ENCODE measurements around the gene STAT6. TPM values are rescaled to one million over a fixed set of nuclear protein-coding genes. Genes with fewer than 3 reads are reported as not detected.
A peak's percentile ranks its signal among the peaks of the same experiment; 100 is the strongest.
"Not testable (repeated sequence)": the region's sequence is repeated elsewhere in the genome, so short reads cannot be mapped to it uniquely, and the experiment has no call there.

STAT6 gene
- total RNA-seq, 1 donor, result 81.6 TPM

DNA sequence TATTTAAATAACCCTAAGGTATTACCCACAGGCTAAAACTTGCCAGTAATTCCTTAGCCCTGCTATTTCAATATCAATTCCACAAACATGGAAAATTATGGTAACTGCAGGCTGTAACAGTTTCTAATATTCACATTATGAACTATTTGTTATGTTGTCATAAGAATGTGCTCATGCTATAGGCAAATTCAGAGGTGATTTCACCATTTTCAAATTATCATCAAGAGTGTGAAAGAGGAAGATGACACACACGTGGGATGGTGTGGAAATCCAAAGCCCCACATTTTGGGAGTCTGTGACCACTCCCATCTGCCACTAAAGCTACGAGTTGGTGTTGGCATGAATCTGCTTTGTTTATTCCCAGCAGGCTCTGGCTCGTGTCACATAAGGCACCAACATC is 55.3 kb downstream of the STAT6 start:
- DNase-seq (ENCODE audit: low read depth), result no peak
- TF ChIP-seq, protein P1, sequence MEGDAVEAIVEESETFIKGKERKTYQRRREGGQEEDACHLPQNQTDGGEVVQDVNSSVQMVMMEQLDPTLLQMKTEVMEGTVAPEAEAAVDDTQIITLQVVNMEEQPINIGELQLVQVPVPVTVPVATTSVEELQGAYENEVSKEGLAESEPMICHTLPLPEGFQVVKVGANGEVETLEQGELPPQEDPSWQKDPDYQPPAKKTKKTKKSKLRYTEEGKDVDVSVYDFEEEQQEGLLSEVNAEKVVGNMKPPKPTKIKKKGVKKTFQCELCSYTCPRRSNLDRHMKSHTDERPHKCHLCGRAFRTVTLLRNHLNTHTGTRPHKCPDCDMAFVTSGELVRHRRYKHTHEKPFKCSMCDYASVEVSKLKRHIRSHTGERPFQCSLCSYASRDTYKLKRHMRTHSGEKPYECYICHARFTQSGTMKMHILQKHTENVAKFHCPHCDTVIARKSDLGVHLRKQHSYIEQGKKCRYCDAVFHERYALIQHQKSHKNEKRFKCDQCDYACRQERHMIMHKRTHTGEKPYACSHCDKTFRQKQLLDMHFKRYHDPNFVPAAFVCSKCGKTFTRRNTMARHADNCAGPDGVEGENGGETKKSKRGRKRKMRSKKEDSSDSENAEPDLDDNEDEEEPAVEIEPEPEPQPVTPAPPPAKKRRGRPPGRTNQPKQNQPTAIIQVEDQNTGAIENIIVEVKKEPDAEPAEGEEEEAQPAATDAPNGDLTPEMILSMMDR (IDR thresholded peaks at IDR 0.05; ENCODE audit: insufficient read depth, low read depth, low read length), result no peak
- H3K4me3 ChIP-seq (ENCODE audit: low read depth, low read length), result no peak overlapping the region

DNA sequence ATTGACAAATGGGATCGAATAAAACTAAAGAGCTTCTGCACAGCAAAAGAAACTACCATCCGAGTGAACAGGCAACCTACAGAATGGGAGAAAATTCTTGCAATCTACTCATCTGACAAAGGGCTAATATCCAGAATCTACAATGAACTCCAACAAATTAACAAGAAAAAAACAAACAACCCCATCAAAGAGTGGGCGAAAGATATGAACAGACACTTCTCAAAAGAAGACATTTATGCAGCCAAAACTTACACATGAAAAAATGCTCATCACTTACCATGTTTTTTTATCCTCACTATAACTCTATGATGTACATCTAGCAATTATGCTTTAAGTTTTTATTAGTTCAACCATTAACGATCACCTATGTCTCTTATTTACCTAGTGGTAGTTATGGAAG is 57.3 kb downstream of the STAT6 start:
- not testable (repeated sequence) for DNase-seq (ENCODE audit: low read depth); H3K4me3 ChIP-seq (ENCODE audit: low read depth, low read length)

- H3K4me3 ChIP-seq (ENCODE audit: low read depth, low read length); DNase-seq (ENCODE audit: low read depth): not testable (repeated sequence)
Measured at GRCh38 chr12:57053146-57053545, 58.0 kb downstream of the STAT6 start.

- DNase-seq (ENCODE audit: low read depth), result no peak
- TF ChIP-seq, protein P1 (IDR thresholded peaks at IDR 0.05; ENCODE audit: insufficient read depth, low read depth, low read length), result no peak
Measured at GRCh38 chr12:57051011-57051410, 60.2 kb downstream of the STAT6 start.

GRCh38 chr12:57049890-57050289 is 61.3 kb downstream of the STAT6 start, which contains the start of gene MYO1A:
Gene MYO1A, minus strand, starts transcription at chr12:57050129. Its CDS starts 1,806 bp downstream, at chr12:57048323.
- TF ChIP-seq, protein P1 (IDR thresholded peaks at IDR 0.05; ENCODE audit: insufficient read depth, low read depth, low read length), result no peak
- peak; percentile 16 for DNase-seq (ENCODE audit: low read depth)
- no peak within 1 kb of the TSS for H3K4me3 ChIP-seq (ENCODE audit: low read depth, low read length)

More at GRCh38 chr12:57051011-57051410, 60.2 kb downstream of the STAT6 start:
- H3K4me3 ChIP-seq (ENCODE audit: low read depth, low read length), result no peak overlapping the region

- H3K4me3 ChIP-seq (ENCODE audit: low read depth, low read length), result no peak overlapping the region
- TF ChIP-seq, protein P1 (IDR thresholded peaks at IDR 0.05; ENCODE audit: insufficient read depth, low read depth, low read length), result no peak
- no peak for DNase-seq (ENCODE audit: low read depth)
Measured at GRCh38 chr12:57049119-57049446, 62.1 kb downstream of the STAT6 start.

GRCh38 chr12:57048423-57049118 is 62.6 kb downstream of the STAT6 start:
- TF ChIP-seq, protein P1 (IDR thresholded peaks at IDR 0.05; ENCODE audit: insufficient read depth, low read depth, low read length), result no peak
- DNase-seq (ENCODE audit: low read depth), result no peak
- no peak overlapping the region for H3K4me3 ChIP-seq (ENCODE audit: low read depth, low read length)

DNA sequence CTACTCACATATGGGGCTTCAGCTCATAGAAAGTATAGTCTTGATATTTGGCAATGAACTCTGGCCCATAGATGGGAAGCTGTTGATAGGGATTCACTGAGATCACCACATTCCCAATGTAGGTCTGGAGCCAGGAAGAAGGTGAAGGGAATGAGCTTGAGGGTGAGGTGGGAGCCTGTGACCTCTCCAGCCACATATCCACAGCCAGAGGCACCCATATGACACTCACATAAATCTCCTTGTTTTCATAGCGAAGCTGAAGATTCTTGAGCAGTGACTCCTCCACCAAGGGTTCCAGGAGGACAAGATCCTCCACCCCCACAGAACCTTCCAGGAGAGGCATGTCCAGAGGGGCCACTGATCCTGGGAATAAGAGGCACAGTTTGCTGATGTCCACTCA is 63.2 kb downstream of the STAT6 start:
- no peak overlapping the region for H3K4me3 ChIP-seq (ENCODE audit: low read depth, low read length)
- DNase-seq (ENCODE audit: low read depth), result peak; percentile 27
- TF ChIP-seq, protein P1 (IDR thresholded peaks at IDR 0.05; ENCODE audit: insufficient read depth, low read depth, low read length), result no peak
